Measurements from ENCODE around the gene ANKRD11.

The ANKRD11 gene

GRCh38 chr16:89294486-89294885 lies 195.9 kb downstream of the ANKRD11 start:
- TF ChIP-seq SIN3A (IDR thresholded peaks at IDR 0.05; ENCODE audit: borderline replicate concordance, insufficient read depth, low read length) (no peak), REST (IDR thresholded peaks at IDR 0.05; ENCODE audit: insufficient read depth in 1 of 2, low read depth in 2 of 2, low read length in 2 of 2) (no peak), POLR2AphosphoS5 (IDR thresholded peaks at IDR 0.05; ENCODE audit: low read depth, low read length) (no peak), TAF1 (IDR thresholded peaks at IDR 0.05; ENCODE audit: borderline replicate concordance, insufficient read depth, low read length) (no peak), FOXP2 (optimal IDR thresholded peaks at IDR 0.05; ENCODE audit: borderline replicate concordance, extremely low read depth, extremely low read length, insufficient read depth) (no peak)

- TF ChIP-seq REST (IDR thresholded peaks at IDR 0.05; ENCODE audit: insufficient read depth in 1 of 2, low read depth in 2 of 2, low read length in 2 of 2) (no peak), POLR2AphosphoS5 (IDR thresholded peaks at IDR 0.05; ENCODE audit: low read depth, low read length) (no peak), TAF1 (IDR thresholded peaks at IDR 0.05; ENCODE audit: borderline replicate concordance, insufficient read depth, low read length) (no peak), SIN3A (IDR thresholded peaks at IDR 0.05; ENCODE audit: borderline replicate concordance, insufficient read depth, low read length) (no peak), FOXP2 (optimal IDR thresholded peaks at IDR 0.05; ENCODE audit: borderline replicate concordance, extremely low read depth, extremely low read length, insufficient read depth) (no peak)
Measured at GRCh38 chr16:89293276-89294143, 196.9 kb downstream of the ANKRD11 start.

- TF ChIP-seq POLR2AphosphoS5 (IDR thresholded peaks at IDR 0.05; ENCODE audit: low read depth, low read length) (no peak), FOXP2 (optimal IDR thresholded peaks at IDR 0.05; ENCODE audit: borderline replicate concordance, extremely low read depth, extremely low read length, insufficient read depth) (no peak), TAF1 (IDR thresholded peaks at IDR 0.05; ENCODE audit: borderline replicate concordance, insufficient read depth, low read length) (no peak), SIN3A (IDR thresholded peaks at IDR 0.05; ENCODE audit: borderline replicate concordance, insufficient read depth, low read length) (no peak), REST (IDR thresholded peaks at IDR 0.05; ENCODE audit: insufficient read depth in 1 of 2, low read depth in 2 of 2, low read length in 2 of 2) (no peak)
Measured at GRCh38 chr16:89292443-89293078, 197.8 kb downstream of the ANKRD11 start.

- TF ChIP-seq TAF1 (IDR thresholded peaks at IDR 0.05; ENCODE audit: borderline replicate concordance, insufficient read depth, low read length) (no peak), SIN3A (IDR thresholded peaks at IDR 0.05; ENCODE audit: borderline replicate concordance, insufficient read depth, low read length) (no peak), POLR2AphosphoS5 (IDR thresholded peaks at IDR 0.05; ENCODE audit: low read depth, low read length) (no peak), REST (IDR thresholded peaks at IDR 0.05; ENCODE audit: insufficient read depth in 1 of 2, low read depth in 2 of 2, low read length in 2 of 2) (no peak), FOXP2 (optimal IDR thresholded peaks at IDR 0.05; ENCODE audit: borderline replicate concordance, extremely low read depth, extremely low read length, insufficient read depth) (no peak)
Measured at GRCh38 chr16:89291776-89292175, 198.6 kb downstream of the ANKRD11 start.
